ENCODE measurements around the gene ECEL1.
"Not testable (repeated sequence)": the region's sequence is repeated elsewhere in the genome, so short reads cannot be mapped to it uniquely, and the experiment has no call there.

The ECEL1 gene

DNA sequence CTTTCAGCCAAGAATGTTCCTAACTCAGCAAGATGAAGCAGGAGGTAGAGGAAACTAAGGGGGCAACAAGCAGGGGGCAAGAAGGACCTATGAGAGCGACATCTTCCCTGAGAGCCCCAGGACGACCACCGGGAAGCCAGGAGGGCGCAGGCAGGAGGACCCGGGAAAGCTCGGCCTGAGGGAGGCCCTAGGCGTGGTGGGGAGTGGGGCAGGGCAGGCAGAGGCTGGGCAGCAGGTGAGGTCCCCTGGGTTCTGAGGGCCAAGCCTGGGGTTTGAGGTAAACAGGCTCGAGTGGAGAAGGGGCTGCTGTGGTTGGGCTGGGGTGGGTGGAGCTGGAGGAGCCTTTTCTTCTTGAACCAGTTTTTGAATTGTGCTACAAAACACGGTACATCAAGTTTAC, 33.0 kb downstream of the ECEL1 start:
- TF ChIP-seq ZFX (IDR thresholded peaks at IDR 0.05) (no peak), CTCF (conservative IDR thresholded peaks at IDR 0.05) (no peak)
- H3K27ac ChIP-seq: no peak overlapping the region

GRCh38 chr2:232451645-232452044, 36.0 kb downstream of the ECEL1 start:
- H3K27ac ChIP-seq: not testable (repeated sequence)

- TF ChIP-seq CTCF (conservative IDR thresholded peaks at IDR 0.05) (no peak), ZFX (IDR thresholded peaks at IDR 0.05) (no peak)
- H3K27ac ChIP-seq: no peak overlapping the region
Measured at GRCh38 chr2:232449964-232450363, 37.7 kb downstream of the ECEL1 start.

DNA sequence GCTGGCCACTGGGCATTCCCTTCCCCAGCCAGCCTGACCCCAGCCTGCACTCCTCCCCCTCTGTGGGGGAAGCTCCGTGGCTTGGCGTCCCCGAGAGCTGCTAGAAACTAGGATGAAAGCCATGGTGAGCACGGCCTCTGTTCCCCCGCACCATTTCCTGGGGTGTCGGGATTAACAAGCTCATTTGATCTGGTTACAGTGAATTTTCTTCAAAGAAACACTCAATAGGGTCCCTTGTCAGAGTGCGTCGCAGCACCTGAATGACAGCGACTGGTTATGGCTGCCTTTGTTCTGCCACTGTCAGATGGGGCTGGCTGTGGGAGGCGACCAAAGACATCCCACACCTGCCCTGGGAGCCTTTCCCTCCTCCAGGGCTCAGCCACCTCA, 39.3 kb downstream of the ECEL1 start:
- no peak for TF ChIP-seq CTCF (conservative IDR thresholded peaks at IDR 0.05)
- TF ChIP-seq ZFX (IDR thresholded peaks at IDR 0.05): no peak
- no peak overlapping the region for H3K27ac ChIP-seq

GRCh38 chr2:232447638-232448303, 39.9 kb downstream of the ECEL1 start:
- TF ChIP-seq ZFX (IDR thresholded peaks at IDR 0.05): no peak
- TF ChIP-seq CTCF (conservative IDR thresholded peaks at IDR 0.05): no peak
- no peak overlapping the region for H3K27ac ChIP-seq

DNA sequence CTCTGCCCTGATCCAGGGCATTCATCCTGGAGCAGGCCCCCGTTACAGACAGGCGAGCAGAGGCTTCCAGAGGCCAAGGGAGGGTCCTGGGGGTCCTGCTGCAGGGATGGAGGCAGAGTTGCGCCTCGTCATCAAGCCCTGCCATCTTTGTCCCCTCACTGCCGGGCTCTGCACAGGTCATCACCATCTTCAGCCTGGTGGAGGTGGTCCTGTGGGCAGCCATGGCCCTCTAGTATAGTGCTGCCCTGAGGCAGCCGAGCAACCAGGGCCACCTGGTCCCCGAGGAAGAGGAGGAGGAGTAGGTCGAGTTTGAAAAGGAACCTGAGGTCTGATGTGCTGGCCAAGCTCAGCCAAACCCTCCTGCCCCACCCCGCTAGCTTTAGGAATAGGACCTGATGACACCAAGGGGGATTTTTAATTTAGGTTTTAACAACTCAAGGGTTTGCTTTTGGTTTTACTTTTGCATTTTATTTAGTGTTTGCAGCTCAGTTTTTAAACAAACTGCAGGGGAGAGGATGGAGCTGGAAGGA, 40.5 kb downstream of the ECEL1 start:
- H3K27ac ChIP-seq: no peak overlapping the region
- TF ChIP-seq CTCF (conservative IDR thresholded peaks at IDR 0.05) (no peak), ZFX (IDR thresholded peaks at IDR 0.05) (no peak)

GRCh38 chr2:232446266-232446777, 41.3 kb downstream of the ECEL1 start:
- H3K27ac ChIP-seq: not testable (repeated sequence)
- peak; percentile 67 for TF ChIP-seq CTCF (conservative IDR thresholded peaks at IDR 0.05)

DNA sequence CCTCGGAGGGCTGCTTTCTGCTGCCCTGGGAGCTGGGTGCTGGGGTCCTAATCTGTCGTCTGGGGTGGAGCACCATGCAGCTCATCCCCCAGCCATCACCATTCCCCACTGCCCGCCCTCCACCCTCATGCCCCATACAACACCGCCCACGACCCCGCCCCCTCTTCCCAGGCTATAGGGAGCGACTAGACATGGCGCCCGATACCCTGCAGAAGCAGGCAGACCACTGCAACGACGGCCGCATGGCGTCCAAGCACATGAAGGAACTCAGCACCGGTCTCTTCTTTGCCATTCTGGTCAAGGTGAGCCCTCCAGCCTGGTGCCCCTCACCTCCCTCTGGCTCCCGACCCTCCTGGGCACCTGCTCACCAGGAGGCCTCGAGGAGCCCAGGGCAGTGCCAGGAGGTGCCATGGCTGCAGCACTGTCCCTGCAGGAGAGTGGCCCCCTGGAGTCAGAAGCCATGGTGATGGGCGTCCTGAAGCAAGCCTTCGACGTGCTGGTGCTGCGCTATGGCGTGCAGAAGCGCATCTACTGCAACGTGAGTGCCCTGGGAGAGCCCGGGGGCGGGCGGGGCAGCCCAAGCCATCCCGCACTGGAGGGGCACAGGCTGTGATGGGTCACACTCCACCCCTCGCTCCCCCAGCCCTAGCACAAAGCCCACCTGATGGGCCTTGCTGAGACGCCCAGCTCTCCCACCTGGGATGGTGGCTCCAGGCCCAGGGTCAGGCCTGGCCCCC, 42.3 kb downstream of the ECEL1 start:
- H3K27ac ChIP-seq: not testable (repeated sequence)
